Colon (tissue), 2 donors: ENCODE data around the gene TCF4.

Source experiments
- FAIRE-seq: peaks from 2 replicates; lab custom pipeline; 2012; peaks lifted over from hg19 to GRCh38; lab: Jason Lieb, UNC
- donor health status: control.
- donor health status: control.

TCF4 gene

DNA sequence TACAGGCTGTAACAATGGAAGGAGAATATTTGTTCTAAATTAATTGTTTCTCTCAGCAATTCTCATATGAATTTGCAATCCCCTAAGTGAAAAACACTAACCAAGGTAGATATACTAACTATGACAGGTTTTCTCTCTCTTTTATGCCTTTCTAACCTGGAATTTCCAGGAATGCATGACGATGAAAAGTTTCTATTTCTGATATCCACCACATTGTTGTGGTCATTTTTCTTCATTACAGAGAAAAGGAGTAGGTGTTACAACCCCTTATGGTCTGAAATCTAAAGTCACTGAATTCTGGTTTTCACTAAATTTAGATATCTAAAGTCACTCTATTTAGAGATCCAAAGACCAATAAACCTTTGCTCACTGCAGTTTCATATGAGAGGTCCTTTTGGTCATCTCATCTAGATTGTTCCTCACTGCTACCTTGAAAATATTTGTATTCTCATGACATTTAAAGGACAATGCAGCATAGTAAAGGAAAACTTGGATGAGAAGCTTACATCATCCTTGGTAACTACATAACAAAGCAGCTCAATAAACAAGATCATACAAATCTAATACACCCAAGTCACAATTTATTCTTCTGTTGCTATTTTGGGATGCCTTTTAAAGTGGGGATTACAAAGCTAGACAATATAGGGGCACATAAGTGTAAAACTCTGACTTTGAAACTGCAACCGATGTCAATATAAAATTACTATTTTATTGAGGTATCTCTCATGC is 85.8 kb downstream of the TCF4 start:
- no peak for FAIRE-seq

DNA sequence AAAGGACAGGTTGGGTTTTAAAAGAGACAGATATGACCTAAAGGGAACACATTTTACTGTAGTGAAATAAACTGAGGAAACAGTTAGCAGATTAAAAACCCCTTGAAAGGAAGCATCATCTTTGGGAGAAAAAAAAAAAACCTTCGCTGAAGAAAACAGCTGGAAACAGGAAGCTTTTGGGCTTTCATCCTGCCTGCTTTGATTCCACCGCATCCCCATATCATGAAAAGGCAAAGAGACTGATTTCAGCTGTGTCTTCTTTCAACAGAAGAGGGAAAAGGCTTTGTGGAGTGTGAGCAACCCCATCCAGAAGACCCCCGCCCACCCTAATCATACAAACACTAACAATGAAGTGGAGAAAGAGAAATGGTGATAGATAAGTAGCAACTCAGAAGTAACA is 86.4 kb downstream of the TCF4 start:
- no peak for FAIRE-seq

DNA sequence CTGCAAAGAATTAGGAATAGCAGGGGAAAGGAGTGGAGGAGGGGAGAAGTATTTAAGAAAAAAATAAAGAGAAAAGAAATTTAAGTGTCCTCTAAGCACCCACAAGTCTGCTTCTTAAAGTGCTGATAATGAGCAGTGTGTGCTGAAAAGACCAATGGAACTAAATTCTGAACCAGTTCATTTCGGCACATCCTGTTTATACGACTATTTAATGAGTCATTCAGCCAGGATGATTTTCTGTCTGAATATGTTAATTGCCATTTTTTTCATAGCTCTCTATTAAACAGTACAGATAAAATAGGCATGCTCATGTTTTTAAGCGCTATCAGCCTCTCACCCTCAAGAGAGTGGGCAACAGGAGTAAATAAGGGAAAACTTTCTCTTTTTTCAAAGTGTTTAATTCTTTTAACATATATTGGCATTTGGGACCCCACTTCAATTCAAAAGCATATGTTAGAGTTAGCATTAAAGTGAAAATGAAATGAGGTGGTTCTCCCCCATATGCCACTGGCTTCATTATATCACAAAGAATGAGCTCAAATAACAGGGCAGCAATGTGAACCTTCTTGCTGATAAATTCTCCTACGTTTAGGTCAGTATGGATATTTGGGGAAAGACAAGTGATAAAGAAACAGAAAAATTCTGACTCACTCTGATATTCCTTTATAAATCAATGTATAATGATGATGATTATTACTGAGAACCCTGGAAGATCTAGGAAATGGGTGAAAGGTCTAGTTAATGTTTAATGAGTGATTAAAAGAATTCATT is 87.5 kb downstream of the TCF4 start:
- no peak for FAIRE-seq

DNA sequence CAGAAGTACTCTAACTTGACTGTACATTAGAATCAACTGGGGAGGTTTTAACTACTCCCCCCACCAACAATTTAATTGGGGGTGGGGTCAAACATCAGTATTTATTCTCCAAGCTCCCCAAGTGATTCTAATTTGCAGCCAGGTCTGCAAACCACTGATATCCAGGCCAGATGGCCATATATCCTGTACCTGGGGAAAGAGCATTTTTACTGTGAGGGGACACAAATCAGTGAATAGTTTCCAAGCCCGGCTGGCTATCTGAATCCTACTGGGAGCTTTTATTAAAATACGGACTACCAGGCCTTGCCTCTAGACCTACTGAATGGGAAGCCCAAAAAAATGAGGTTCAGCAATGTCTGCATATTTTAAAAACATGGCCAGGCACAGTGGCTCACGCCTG is 88.5 kb downstream of the TCF4 start:
- FAIRE-seq: no peak

DNA sequence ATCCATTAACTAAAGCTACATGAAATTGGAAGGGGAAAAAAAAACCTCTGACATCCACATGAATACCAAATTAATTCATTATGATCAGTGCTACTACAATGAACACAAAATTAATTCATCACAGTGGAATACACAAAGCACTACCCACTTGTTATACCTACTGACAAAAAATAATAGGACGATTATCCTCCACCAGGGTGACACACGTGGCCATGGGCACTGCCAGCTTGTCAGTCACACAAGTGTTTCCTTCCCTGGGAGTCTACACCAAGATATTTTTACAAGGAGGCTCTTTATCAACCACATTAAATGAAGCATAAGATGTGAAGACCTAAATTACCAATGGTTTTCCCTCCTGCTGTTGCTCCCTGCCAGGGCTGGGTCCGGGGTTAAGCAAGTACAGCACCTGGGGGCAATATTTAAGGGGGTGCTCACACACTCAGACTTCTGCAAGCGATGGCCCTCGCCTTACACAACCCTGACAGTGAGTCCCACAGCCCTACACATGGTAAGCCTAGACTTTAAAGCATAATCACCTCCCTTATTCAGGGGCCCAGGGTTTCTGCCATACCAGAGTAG is 90.1 kb downstream of the TCF4 start:
- FAIRE-seq: no peak

DNA sequence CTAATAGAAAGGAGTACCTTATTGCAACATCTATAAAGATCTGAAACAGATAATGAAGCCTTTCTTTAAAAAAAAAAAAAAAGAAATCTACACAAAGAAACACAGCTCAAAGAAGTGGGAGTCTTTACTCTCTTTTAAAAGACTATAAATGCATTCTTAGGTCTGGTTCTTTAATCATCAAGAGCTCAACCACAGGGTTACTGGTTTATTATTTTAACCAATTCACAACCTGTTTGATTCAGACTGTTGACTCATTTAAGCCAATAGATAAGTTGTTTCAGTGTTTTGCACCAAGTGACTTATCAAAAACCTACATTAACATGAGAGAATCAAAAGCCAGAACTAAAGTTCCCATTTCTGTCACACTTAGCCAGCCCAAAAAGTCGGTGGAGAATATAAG is 93.1 kb downstream of the TCF4 start:
- no peak for FAIRE-seq

DNA sequence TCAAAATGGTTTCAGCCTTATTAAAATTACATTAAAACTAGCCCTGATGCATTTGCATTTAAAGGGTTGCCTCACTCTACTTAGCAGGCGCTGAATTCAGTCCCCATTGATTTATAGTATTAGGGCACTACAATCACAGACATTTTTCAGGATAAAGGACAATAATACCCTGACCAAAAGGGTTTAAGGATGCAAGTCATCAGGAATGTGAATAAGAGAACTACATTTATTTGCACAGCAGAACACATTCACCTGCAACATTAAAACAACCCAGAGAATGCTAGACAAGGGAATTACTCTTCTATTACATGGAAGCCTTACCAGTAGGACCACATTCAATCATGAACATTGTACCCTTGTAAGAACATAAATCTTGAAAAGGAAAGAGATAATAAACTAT is 93.6 kb downstream of the TCF4 start:
- FAIRE-seq: no peak

DNA sequence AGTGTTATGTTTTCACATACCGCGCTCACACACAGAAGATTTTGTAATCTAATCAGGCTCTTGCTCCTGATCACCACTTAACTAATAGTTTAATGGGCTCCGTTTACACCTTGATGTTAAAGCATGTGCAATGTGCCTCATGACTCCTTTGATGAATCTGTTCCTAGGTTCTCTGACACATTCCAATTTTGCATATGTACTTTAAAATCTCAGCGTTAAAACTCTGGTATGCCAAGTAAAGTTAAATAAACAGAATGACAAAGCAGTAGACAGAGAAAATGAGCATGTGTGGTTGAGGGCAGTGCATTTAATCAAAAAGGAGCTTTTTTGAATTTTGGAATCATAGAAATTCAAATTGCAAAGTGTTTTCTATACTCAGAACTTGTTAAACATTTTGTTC is 96.4 kb downstream of the TCF4 start:
- FAIRE-seq: no peak

DNA sequence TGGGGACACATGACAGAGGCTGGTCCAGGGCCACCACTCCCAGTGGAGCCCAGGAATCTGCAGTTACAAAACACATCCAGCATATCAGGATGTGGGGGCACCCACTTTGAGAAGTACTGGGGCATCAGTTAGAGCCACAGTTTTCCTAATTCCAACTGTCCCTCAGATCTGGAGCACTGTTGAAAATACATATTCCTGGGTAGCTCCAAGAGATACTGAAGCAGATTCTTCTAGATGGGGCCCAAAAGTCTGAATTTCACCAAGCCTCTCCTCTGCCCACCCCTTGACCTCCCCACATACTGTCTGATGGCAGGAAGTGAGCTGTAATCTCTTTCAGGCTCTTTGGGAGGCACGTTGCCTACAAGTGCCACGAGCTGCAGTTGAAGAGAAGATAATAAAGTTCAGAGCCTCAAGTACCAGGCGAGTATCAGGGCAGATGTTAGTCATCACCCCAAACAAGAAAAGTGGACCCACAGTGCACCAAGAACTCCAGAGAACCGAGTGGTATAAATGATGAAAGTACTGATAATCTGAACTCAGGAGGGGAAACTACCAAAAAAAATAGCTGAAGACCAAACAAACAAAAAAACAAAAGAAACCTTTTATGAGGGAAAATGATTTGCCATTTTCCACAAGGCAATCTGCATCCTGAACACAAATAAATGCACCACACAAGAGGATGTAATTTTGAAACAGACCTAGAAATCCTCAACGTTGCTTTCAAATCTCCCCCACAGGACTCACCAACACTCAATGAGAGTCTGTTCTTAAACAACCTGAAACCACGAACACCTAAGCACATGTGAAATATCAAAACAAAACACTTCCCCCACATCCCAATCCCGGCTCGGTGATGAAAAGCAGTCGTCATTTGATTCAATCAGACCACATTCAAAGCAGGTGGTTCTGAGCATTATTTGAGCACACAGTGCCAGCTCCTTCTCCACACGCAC is 98.7 kb downstream of the TCF4 start:
- no peak for FAIRE-seq

DNA sequence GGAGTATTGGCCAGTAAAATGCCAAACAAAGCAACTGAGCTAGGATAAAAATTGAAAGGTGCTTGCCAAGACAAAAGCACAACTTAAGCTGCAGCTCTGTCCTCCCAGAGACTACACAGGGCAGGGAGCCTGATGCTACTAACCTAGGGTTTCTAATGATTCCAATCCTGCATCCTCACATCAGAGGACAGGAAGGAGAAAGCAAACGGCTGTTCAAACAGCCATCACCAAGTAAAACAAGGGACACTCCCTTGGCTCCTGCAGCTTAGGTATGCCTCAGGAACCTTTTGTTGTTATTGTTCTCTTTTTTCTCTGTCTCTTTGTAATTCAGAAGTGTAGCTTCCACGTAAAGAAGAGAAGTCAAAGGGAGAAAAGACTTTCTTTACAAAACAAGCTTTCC is 99.5 kb downstream of the TCF4 start:
- no peak for FAIRE-seq

DNA sequence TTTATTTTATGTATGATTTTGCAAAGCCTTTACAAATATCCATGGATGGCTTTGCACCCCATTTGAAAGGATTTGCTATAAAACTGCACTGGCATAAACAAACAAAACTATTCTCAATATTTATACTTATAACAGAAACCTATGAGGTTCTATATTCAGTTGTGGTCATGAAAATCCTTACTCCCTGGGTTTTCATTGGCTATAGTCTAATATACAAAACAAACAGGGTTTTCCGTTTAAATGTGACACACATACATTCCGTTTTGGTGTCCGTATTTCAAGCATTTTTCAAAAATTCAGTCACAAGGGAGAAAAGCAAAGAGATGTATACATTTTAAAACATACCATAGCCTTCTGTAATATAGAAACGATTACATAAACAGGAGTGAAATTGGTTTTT is 100.0 kb downstream of the TCF4 start:
- no peak for FAIRE-seq

DNA sequence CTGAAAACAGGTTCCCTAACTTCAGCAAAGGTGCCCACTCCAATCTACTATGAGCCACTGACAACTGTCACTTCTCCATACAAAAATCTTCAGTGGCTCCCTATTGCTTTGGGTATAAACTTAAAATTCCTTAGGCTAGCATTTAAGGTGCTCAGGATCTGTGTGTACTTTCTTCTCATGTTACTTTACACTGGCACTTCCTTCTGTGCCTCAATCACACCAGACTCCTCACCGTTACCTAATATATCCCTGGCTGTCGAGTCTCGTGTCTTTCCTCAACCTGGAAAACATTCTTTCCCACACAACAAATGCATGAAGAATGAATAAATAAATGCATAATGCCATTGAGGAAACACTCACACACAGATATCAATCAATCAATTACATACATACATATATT is 101.1 kb downstream of the TCF4 start:
- no peak for FAIRE-seq

DNA sequence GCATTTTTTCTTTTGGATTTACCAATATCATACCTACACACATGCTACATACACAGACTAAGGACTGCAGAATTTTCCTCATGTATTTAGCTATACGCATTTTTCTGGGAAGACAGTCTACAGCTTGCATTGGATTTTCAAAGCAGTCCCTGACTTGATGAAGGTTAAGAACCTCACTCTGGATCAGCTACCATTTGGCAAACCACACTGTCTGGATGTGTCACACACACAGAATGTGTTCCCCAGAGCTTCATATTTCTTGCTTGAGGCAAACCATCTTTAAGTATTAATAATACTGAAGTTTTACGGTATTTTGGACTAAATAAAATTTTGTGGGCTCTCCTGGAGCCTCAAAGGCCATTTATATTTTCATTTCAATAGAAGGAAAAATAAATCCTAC is 102.3 kb downstream of the TCF4 start:
- no peak for FAIRE-seq

DNA sequence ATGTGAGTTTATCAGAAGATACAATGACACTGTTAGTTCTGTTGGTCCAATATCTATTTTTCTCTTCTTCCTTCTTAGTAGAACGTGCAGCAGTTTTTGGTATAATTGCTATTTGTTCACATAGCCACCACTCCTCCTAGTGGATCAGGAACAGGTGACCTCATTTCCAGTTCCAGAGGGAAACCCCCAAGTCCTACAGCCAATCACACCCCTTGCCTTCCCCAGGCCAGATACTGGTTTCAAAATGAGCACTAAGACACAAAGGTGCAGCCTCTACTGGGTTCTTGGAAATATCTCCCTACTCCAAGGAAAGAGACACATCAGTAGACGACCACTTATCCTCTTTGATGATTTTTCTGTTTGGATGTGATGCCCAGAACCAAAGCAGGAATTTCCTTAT is 103.2 kb downstream of the TCF4 start:
- no peak for FAIRE-seq

DNA sequence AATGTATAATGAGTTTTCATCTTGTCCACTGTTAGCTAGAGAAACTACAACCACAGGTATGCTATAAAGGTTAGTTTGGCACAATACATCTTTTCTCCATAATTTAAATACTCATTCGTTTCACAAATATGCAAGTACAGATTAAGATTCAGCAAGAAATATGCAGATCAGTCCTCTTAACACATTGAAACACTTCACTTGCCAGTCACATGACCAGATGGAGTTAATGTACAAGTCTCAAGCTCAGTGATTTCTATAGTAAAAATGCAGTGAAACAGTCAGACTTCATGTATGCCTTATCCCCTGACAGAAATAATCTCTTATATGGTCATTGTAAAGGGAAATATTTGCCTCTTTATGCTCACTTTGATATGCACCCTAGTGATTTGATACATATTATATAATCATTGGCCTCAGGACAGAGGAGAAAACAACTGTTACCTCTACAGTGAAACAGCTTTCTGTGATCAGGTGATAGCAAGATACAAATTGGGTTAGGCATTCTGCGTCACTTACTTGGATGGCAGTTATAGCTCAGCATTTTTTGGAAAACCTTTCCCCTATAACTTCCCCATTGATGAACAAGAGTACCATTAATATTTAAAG is 104.6 kb downstream of the TCF4 start:
- no peak for FAIRE-seq

DNA sequence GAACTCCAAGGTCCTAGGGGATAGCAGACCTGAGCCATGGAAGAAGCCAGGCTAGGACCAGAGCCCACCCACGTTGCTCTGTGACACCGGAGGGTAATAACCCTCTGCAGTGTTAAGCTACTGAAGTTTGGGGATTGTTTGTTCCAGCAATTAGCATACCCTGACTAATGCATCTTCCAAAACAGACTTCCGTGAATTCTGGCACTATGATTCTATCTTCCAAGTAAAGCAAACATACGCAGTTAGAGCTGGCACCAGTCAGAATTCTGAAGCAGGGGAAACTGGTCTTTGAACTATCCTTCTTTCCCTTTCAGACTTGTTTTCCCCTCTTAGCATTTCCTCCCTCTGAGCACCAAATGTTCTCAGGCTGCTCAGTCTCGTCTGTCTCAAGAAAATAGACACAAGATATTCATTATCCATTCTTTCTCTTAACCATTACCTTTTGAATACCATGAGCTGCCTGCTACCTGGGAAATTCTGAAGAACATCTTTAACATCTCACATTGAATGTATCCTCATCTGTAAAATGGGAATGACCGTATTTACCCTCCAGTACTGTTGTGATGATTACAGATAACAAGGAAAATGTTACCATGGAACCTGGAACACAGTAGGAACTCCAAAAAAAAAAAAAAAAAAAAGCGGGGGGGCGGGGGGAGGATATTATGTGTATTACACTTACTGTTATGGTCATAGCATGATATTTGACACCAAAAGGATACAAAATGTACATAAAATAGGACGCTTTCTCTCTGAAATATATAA is 108.2 kb downstream of the TCF4 start:
- no peak for FAIRE-seq

DNA sequence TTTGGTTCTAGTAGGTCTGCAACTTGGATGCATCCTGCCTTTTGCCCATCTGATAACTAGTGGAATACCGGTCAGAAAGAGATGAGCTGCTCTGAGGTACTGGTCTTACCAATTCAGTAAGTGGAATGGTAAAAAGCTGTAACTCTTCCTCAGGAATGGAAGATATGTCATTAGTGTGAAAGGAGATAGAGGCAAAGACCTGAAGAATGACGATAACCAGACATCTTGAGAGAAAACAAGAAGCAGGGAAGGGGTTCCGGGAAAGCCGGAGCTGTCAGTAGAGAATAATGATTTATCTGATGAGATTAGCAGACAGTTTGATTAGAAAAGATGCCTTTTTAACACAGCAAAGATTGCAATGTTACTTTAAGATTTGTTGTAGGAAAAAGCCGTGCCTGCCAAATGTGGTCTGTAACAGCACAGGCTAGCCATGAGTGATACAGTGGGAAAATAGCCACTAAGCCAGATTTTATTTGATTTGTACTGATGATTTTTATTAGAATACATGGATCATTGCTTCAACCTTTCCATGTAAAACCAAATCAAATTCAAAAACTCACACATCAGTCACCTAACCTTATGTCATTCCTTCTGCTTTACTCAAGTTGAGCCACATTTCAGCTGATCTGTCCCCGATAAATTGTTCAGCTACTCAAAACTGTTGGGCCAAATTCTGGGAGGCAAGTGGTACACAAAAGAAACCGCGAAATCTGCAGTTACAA is 110.0 kb downstream of the TCF4 start:
- no peak for FAIRE-seq

DNA sequence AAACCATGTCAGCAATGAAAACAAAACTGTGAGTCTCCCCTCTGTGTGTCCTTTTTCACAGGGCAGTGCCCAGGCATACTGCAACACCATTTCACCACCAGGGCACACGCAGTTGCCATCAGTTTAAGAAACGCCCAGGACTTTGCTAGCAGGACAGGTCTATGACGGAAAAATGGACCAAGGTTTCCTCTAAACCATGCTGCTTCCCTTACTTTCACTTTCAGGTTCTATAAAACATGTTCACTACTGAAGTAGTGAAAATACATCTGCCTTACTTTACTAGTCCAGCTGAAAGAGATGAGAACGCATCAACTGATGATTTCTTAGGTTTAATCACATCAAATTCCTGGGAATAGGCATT is 110.5 kb downstream of the TCF4 start:
- no peak for FAIRE-seq

DNA sequence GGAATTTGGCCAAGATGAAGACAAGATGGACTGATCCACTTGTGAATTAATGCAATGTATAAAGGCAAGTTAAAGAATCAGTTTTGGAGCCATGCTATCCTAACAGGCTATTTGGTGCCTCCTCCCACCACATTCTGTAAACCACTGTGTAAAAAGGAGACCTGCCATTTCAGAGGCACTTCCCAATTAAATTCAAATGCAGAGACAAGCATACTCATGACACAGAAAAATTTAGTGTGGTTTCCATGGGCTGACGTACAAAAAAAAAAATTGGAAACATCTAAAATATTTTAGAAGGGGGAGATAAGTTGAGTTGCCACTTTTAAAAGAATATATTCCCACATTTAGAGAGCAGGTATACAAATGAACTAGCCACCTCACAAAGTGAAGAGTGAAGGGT is 112.1 kb downstream of the TCF4 start:
- FAIRE-seq: no peak

DNA sequence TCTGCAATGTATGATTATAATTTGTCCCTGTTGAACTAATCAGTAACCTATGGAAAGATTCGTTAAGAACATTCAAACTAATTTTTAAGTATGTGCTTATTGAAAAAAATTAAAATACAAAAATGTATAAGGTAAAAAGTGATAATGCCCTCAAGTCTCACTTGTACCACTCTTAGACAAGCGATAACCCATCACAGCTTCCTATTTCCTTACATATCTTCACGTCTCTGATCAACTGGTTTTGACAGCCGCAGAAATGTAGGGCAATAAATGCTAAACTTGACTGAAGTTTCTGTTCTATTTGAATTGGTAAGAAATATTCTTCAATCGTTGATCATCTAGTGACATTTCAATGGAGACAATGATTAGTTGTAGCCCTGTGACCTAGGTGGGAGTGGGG is 112.5 kb downstream of the TCF4 start:
- FAIRE-seq: no peak

DNA sequence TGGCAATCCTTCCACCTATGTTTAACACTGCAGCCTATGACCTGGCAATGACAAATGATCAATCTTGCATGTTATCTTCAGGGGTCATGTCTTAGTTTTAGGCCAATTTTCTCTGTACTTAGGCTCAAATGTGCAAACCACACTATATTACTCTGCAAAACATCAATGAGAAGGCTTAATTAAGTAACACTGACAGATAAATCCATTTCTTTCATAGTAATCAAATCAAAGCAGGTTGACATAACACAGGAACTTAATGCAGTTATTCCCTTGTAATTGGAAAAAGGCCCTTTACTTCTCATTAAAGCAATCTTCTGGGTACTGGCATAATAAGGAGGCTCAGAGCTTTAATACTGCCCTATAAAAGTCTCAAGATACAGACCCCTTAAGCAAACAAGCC is 114.4 kb downstream of the TCF4 start:
- FAIRE-seq: no peak
